ENCODE data around the gene IFI16. TPM values are rescaled to one million over a fixed set of nuclear protein-coding genes. Genes with fewer than 3 reads are reported as not detected.

The IFI16 gene
- total and polyA plus RNA-seq, 10 of the 15 experiments (the other 5 are each of a cell fraction or from before 2014, with no cell fraction given): 120 to 375 (median 188) TPM

DNA sequence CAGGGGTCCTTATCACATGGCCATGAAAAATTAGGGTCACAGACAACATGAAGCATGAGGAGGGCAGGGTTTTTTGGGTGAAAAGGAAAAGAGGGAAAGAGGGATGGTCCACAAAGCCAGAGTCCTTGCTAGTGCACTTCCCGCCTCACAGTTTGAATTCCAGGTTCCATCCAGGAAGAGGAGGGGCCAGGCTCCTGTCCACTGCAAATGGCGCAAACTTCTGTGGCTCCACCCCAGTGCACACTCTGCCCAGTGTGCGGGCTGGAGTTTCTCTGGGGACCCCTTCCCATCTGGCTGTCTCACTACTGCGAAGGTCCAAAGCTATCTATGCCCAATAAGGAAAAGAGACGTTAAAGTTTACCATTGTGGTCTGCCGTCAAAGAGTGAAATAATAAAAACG, 49.0 kb downstream of the IFI16 start:
- Histone ChIP-seq H3K27me3 (replicated peaks in 1 of 2; ENCODE audit: control insufficient read depth in 2 of 2, insufficient read depth in 2 of 2, low read length in 1 of 2) (no peaks in the 10 kb centered on the region), H3K4me3 (no peak overlapping the region), H3K4me2 (ENCODE audit: control insufficient read depth, insufficient read depth) (no peak overlapping the region), H3K9me3 (replicated peaks; ENCODE audit: control insufficient read depth, insufficient read depth, low read length) (no peaks in the 10 kb centered on the region), H3K4me1 (ENCODE audit: control insufficient read depth, insufficient read depth, low read length) (no peaks in the 10 kb centered on the region), H3K79me2 (ENCODE audit: control insufficient read depth, insufficient read depth, low read length) (no peaks in the 10 kb centered on the region), H2AFZ (ENCODE audit: control insufficient read depth, low read depth, low read length) (no peak overlapping the region), H4K20me1 (ENCODE audit: control insufficient read depth, insufficient read depth) (no peaks in the 10 kb centered on the region), H3K9ac (ENCODE audit: control insufficient read depth, insufficient read depth, low read length) (no peak overlapping the region), H3K36me3 (ENCODE audit: control insufficient read depth in 2 of 2, insufficient read depth in 2 of 2, low read length in 1 of 2) (peaks cover 9 to 26% of the 10 kb centered on the region in 2 experiments), H3K27ac (ENCODE audit: control insufficient read depth, insufficient read depth) (no peak overlapping the region)
- ChIA-PET POLR2A (interaction anchor here (1.1 kb wide), 1 partner anchor 29 kb away, joined by 6 read pairs; no protein-coding TSS in a partner anchor), CTCF (interaction anchor here (1.5 to 6.0 kb wide), 2 partner anchors 11 to 30 kb away, joined by 5 to 51 read pairs; no protein-coding TSS in a partner anchor), SMC1A (ENCODE audit: uncharacterized antibody, unreplicated experiment) (interaction anchor here (1.1 to 7.0 kb wide), 4 partner anchors 12 to 30 kb away, joined by 3 to 50 read pairs (median 4); partner anchors contain the start of gene AIM2), RAD21 (ENCODE audit: unreplicated experiment) (interaction anchor here (0.7 kb wide), 1 partner anchor 552 kb away, joined by 3 read pairs; no protein-coding TSS in a partner anchor)
- in situ Hi-C loops (cut with MboI) (no loop called here), intact Hi-C loops (cut with micrococcal nuclease; ENCODE audit: unreplicated experiment) (loop anchor here (5.0 kb wide), 1 partner anchor 36 kb away; no protein-coding TSS in a partner anchor)
- no peak for TF ChIP-seq RBBP5 (conservative IDR thresholded peaks at IDR 0.05)
- TF ChIP-seq IKZF1 (conservative IDR thresholded peaks at IDR 0.05): no peak
- no peak for FAIRE-seq
- no TSS peak for BruUV-seq (replicated peaks)
- no peak for DNase-seq (ENCODE audit: low read depth, low spot score)
- ATAC-seq: no peak
- WGBS (ENCODE audit: insufficient coverage, insufficient replicate concordance, low lambda C conversion rate, missing lambda C conversion rate): 81% methylated on average over 6 of the region's 7 CpGs

DNA sequence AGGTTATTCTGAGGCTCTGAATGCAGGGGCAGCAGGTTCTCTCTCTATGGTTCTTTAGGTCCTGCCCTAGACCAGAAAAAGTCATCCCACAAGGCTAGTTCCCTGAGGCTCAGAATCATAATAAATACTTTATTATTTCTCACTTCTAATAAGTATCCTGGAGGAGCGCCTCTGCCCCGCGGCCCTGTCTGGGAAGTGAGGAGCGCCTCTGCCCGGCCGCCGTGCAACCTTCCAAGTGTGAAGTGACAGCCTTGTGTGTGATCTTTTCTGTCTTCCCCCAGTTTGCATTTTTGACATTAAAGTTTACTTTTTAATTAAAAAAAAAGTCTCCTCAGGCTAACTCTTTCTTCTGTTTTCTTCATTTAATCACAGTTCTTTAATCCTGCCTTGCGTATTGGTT, 55.4 kb downstream of the IFI16 start:
- Histone ChIP-seq H3K9ac (ENCODE audit: control insufficient read depth, insufficient read depth, low read length) (no peak overlapping the region), H3K79me2 (ENCODE audit: control insufficient read depth, insufficient read depth, low read length) (peaks cover 2% of the 10 kb centered on the region), H2AFZ (ENCODE audit: control insufficient read depth, low read depth, low read length) (no peak overlapping the region), H3K27ac (ENCODE audit: control insufficient read depth, insufficient read depth) (no peak overlapping the region), H3K27me3 (replicated peaks in 1 of 2; ENCODE audit: control insufficient read depth in 2 of 2, insufficient read depth in 2 of 2, low read length in 1 of 2) (no peaks in the 10 kb centered on the region), H4K20me1 (ENCODE audit: control insufficient read depth, insufficient read depth) (no peaks in the 10 kb centered on the region), H3K36me3 (ENCODE audit: control insufficient read depth in 2 of 2, insufficient read depth in 2 of 2, low read length in 1 of 2) (peaks cover 1 to 12% of the 10 kb centered on the region in 2 experiments; a peak in 1 of 4 replicates), H3K9me3 (replicated peaks; ENCODE audit: control insufficient read depth, insufficient read depth, low read length) (no peaks in the 10 kb centered on the region), H3K4me1 (ENCODE audit: control insufficient read depth, insufficient read depth, low read length) (peaks cover 35% of the 10 kb centered on the region), H3K4me3 (no peak overlapping the region), H3K4me2 (ENCODE audit: control insufficient read depth, insufficient read depth) (no peak overlapping the region)
- no TSS peak for BruUV-seq (replicated peaks)
- CTCF ChIA-PET: interaction anchor here (1.8 kb wide), 1 partner anchor 25 kb away, joined by 5 read pairs; no protein-coding TSS in a partner anchor
- no peak for TF ChIP-seq FOXM1 (IDR thresholded peaks at IDR 0.05; ENCODE audit: low read depth, low read length)
- TF ChIP-seq POLR2AphosphoS2 (IDR thresholded peaks at IDR 0.05; ENCODE audit: low read depth, low read length): no peak
- TF ChIP-seq HDGF (IDR thresholded peaks at IDR 0.05): no peak
- POLR2A ChIA-PET: no interaction called here
- no peak for DNase-seq (ENCODE audit: low read depth, low spot score)
- intact Hi-C loops (cut with micrococcal nuclease; ENCODE audit: unreplicated experiment) (no loop called here), in situ Hi-C loops (cut with MboI) (loop anchor here (10.0 kb wide), 1 partner anchor 780 kb away; the partner anchor contains the start of gene CD1C)
- FAIRE-seq: no peak
- WGBS (ENCODE audit: insufficient coverage, insufficient replicate concordance, low lambda C conversion rate, missing lambda C conversion rate): 97% methylated on average over 8 of the region's 8 CpGs
- RAD21 ChIA-PET (ENCODE audit: unreplicated experiment): no interaction called here
- SMC1A ChIA-PET (ENCODE audit: uncharacterized antibody, unreplicated experiment): interaction anchor here (1.5 kb wide), 1 partner anchor 12 kb away, joined by 7 read pairs; the partner anchor contains the start of gene AIM2
- ATAC-seq: no peak
